ENCODE measurements around the gene RBM24.

- TF ChIP-seq, protein P1, sequence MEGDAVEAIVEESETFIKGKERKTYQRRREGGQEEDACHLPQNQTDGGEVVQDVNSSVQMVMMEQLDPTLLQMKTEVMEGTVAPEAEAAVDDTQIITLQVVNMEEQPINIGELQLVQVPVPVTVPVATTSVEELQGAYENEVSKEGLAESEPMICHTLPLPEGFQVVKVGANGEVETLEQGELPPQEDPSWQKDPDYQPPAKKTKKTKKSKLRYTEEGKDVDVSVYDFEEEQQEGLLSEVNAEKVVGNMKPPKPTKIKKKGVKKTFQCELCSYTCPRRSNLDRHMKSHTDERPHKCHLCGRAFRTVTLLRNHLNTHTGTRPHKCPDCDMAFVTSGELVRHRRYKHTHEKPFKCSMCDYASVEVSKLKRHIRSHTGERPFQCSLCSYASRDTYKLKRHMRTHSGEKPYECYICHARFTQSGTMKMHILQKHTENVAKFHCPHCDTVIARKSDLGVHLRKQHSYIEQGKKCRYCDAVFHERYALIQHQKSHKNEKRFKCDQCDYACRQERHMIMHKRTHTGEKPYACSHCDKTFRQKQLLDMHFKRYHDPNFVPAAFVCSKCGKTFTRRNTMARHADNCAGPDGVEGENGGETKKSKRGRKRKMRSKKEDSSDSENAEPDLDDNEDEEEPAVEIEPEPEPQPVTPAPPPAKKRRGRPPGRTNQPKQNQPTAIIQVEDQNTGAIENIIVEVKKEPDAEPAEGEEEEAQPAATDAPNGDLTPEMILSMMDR (IDR thresholded peaks at IDR 0.05; ENCODE audit: low read depth, low read length): no peak
- no peak for TF ChIP-seq POLR2A (IDR thresholded peaks at IDR 0.05; ENCODE audit: extremely low read depth, insufficient read length)
- TF ChIP-seq, protein P2, sequence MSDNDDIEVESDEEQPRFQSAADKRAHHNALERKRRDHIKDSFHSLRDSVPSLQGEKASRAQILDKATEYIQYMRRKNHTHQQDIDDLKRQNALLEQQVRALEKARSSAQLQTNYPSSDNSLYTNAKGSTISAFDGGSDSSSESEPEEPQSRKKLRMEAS (IDR thresholded peaks at IDR 0.05; ENCODE audit: low read depth, low read length): no peak
These were observed 55.3 kb downstream of the RBM24 start for GRCh38 chr6:17336425-17336824.
